ENCODE results near the gene NXPE4.

NXPE4 gene

DNA sequence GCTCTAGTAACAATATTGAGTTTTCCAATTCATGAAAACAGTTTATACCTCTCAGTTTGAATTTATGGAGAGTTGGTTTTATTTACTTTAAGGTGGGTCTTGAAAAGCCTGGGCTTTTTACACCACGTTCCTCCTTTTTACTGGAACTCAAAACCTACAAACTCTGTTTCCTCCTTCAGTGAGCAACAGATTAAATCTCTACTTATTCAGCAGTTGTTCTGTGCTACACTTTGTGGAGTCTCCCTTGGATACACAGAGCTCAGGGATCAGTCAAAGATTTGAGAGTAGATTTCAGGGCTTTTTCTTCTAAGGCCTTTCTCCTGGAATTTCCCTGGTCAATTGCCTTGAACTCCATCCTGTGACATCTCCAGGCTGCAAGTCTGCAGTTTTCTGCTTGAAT, 39.5 kb downstream of the NXPE4 start:
- DNase-seq = no peak

GRCh38 chr11:114553642-114554041, 41.9 kb downstream of the NXPE4 start:
- no peak for DNase-seq

DNA sequence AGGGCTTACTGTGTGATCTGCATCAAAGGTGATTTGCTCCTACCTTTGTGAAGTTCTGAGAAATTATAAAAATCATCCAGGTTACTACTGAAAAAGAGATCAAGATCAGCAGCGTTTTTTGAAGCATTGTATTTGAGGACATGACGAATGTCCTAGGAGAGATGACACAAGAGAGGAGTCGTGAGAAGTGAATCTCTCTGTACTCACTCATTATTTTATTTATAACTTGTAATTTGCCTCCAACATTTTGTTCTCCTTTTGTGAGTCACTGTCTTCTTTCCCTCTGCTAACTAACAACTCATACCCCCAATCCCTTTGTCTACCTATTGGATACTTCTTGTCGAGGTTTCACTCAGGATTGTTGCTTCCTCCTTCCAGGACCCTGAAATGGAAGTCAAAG, 44.5 kb downstream of the NXPE4 start:
- no peak for DNase-seq

GRCh38 chr11:114525682-114526081, 69.9 kb downstream of the NXPE4 start:
- DNase-seq = no peak

- DNase-seq = no peak
These were observed 71.5 kb downstream of the NXPE4 start for GRCh38 chr11:114524122-114524521.

- no peak for DNase-seq
These were observed 72.8 kb downstream of the NXPE4 start for GRCh38 chr11:114522818-114523217.
